ENCODE measurements around the gene VLDLR. TPM values are rescaled to one million over a fixed set of nuclear protein-coding genes. Genes with fewer than 3 reads are reported as not detected.

VLDLR gene
- total and polyA plus RNA-seq, 2 of the 13 experiments (the other 11 are each of a cell fraction or from before 2014, with no cell fraction given) = 3.4 to 10.5 TPM

GRCh38 chr9:2641033-2641432 lies 19.4 kb downstream of the VLDLR start:
- Histone ChIP-seq H3K4me3 (replicated peaks in 1 of 3; ENCODE audit: insufficient read depth in 1 of 3, low read depth in 2 of 3, low read length in 3 of 3) (no peak overlapping the region), H2AFZ (ENCODE audit: low read length) (no peak overlapping the region), H4K20me1 (ENCODE audit: insufficient read depth, low read length) (no peaks in the 10 kb centered on the region), H3K27me3 (ENCODE audit: control insufficient read depth in 1 of 2, insufficient read depth in 2 of 2, low read length in 2 of 2) (no peaks in the 10 kb centered on the region), H3K9ac (ENCODE audit: insufficient read depth, low read depth, low read length) (no peak overlapping the region), H3K9me3 (ENCODE audit: low read length) (no peaks in the 10 kb centered on the region), H3K4me2 (ENCODE audit: low read depth, low read length) (no peak overlapping the region), H3K27ac (ENCODE audit: extremely low read length, insufficient read depth, low read length) (no peak overlapping the region), H3K36me3 (replicated peaks in 1 of 2; ENCODE audit: control insufficient read depth in 1 of 2, insufficient read depth in 2 of 2, low read length in 2 of 2) (peaks cover 2 to 17% of the 10 kb centered on the region in 2 experiments; a peak in 4 of 5 replicates), H3K79me2 (ENCODE audit: insufficient read depth, low read length) (no peaks in the 10 kb centered on the region), H3K4me1 (ENCODE audit: insufficient read depth, low read length) (peaks cover 19% of the 10 kb centered on the region)
- in situ Hi-C loops (cut with HindIII; ENCODE audit: extremely low pct_ligation_motif_present, low pct_unique_long_range_greater_than_20kb) = no loop called here
- DNase-seq (ENCODE audit: low spot score) (no peak), FAIRE-seq (no peak), ATAC-seq (no peak)
- WGBS (ENCODE audit: low lambda C conversion rate) = 98% methylated on average over 8 of the region's 8 CpGs
- no peak for TF ChIP-seq SOX6 (IDR thresholded peaks at IDR 0.05)
- no peak for TF ChIP-seq SOX6 (CRISPR knock-in tag; IDR thresholded peaks at IDR 0.05)
- TF ChIP-seq, protein P1, sequence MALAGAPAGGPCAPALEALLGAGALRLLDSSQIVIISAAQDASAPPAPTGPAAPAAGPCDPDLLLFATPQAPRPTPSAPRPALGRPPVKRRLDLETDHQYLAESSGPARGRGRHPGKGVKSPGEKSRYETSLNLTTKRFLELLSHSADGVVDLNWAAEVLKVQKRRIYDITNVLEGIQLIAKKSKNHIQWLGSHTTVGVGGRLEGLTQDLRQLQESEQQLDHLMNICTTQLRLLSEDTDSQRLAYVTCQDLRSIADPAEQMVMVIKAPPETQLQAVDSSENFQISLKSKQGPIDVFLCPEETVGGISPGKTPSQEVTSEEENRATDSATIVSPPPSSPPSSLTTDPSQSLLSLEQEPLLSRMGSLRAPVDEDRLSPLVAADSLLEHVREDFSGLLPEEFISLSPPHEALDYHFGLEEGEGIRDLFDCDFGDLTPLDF (CRISPR knock-in tag; IDR thresholded peaks at IDR 0.05) = no peak
- TF ChIP-seq ZNF441 (CRISPR knock-in tag; IDR thresholded peaks at IDR 0.05; ENCODE audit: borderline replicate concordance) = no peak
- TF ChIP-seq, protein P2, sequence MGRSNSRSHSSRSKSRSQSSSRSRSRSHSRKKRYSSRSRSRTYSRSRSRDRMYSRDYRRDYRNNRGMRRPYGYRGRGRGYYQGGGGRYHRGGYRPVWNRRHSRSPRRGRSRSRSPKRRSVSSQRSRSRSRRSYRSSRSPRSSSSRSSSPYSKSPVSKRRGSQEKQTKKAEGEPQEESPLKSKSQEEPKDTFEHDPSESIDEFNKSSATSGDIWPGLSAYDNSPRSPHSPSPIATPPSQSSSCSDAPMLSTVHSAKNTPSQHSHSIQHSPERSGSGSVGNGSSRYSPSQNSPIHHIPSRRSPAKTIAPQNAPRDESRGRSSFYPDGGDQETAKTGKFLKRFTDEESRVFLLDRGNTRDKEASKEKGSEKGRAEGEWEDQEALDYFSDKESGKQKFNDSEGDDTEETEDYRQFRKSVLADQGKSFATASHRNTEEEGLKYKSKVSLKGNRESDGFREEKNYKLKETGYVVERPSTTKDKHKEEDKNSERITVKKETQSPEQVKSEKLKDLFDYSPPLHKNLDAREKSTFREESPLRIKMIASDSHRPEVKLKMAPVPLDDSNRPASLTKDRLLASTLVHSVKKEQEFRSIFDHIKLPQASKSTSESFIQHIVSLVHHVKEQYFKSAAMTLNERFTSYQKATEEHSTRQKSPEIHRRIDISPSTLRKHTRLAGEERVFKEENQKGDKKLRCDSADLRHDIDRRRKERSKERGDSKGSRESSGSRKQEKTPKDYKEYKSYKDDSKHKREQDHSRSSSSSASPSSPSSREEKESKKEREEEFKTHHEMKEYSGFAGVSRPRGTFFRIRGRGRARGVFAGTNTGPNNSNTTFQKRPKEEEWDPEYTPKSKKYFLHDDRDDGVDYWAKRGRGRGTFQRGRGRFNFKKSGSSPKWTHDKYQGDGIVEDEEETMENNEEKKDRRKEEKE (IDR thresholded peaks at IDR 0.05) = no peak
- no peak for TF ChIP-seq TSC22D2 (CRISPR knock-in tag; IDR thresholded peaks at IDR 0.05; ENCODE audit: borderline replicate concordance)
- no peak for TF ChIP-seq HOXA9 (CRISPR knock-in tag; IDR thresholded peaks at IDR 0.05; ENCODE audit: borderline replicate concordance)
- TF ChIP-seq ZBTB1 (CRISPR knock-in tag; IDR thresholded peaks at IDR 0.05; ENCODE audit: borderline replicate concordance) = no peak
- no peak for TF ChIP-seq ZKSCAN1 (IDR thresholded peaks at IDR 0.05; ENCODE audit: low read length)
- no peak for TF ChIP-seq SNAPC2 (CRISPR knock-in tag; IDR thresholded peaks at IDR 0.05)
- TF ChIP-seq ZNF24 (IDR thresholded peaks at IDR 0.05) = no peak
- no peak for TF ChIP-seq XRCC5 (optimal IDR thresholded peaks at IDR 0.05; ENCODE audit: low read length)
- TF ChIP-seq, protein P3, sequence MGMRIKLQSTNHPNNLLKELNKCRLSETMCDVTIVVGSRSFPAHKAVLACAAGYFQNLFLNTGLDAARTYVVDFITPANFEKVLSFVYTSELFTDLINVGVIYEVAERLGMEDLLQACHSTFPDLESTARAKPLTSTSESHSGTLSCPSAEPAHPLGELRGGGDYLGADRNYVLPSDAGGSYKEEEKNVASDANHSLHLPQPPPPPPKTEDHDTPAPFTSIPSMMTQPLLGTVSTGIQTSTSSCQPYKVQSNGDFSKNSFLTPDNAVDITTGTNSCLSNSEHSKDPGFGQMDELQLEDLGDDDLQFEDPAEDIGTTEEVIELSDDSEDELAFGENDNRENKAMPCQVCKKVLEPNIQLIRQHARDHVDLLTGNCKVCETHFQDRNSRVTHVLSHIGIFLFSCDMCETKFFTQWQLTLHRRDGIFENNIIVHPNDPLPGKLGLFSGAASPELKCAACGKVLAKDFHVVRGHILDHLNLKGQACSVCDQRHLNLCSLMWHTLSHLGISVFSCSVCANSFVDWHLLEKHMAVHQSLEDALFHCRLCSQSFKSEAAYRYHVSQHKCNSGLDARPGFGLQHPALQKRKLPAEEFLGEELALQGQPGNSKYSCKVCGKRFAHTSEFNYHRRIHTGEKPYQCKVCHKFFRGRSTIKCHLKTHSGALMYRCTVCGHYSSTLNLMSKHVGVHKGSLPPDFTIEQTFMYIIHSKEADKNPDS (CRISPR knock-in tag; IDR thresholded peaks at IDR 0.05) = no peak
- TF ChIP-seq SMARCC2 (IDR thresholded peaks at IDR 0.05) = no peak
- TF ChIP-seq, protein P4, sequence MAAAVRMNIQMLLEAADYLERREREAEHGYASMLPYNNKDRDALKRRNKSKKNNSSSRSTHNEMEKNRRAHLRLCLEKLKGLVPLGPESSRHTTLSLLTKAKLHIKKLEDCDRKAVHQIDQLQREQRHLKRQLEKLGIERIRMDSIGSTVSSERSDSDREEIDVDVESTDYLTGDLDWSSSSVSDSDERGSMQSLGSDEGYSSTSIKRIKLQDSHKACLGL (CRISPR knock-in tag; IDR thresholded peaks at IDR 0.05) = no peak
- TF ChIP-seq PCBP1 (IDR thresholded peaks at IDR 0.05; ENCODE audit: borderline replicate concordance, low read depth, low read length) = no peak
- TF ChIP-seq ERF (CRISPR knock-in tag; IDR thresholded peaks at IDR 0.05) = no peak
- no peak for TF ChIP-seq RBFOX2 (IDR thresholded peaks at IDR 0.05; ENCODE audit: low read depth, low read length)
- TF ChIP-seq ZMYM3 (CRISPR knock-in tag; IDR thresholded peaks at IDR 0.05) = no peak
- no peak for TF ChIP-seq MAFG (CRISPR knock-in tag; IDR thresholded peaks at IDR 0.05)
- ChIA-PET CTCF (ENCODE audit: low intra/inter-chr PET ratio, low total read pairs) (no interaction called here), POLR2A (no interaction called here)
- no TSS peak for BruUV-seq (replicated peaks)
- intact Hi-C loops (cut with micrococcal nuclease; ENCODE audit: unreplicated experiment) = no loop called here
